DMS79 (cell line): Measurements from ENCODE around the gene ABCA9.
"Not testable (repeated sequence)": the region's sequence is repeated elsewhere in the genome, so short reads cannot be mapped to it uniquely, and the experiment has no call there.

Experiments used
- DNase-seq: peaks from one replicate; lab custom pipeline; 2025; lab: John Stamatoyannopoulos, UW

ABCA9 gene, protein sequence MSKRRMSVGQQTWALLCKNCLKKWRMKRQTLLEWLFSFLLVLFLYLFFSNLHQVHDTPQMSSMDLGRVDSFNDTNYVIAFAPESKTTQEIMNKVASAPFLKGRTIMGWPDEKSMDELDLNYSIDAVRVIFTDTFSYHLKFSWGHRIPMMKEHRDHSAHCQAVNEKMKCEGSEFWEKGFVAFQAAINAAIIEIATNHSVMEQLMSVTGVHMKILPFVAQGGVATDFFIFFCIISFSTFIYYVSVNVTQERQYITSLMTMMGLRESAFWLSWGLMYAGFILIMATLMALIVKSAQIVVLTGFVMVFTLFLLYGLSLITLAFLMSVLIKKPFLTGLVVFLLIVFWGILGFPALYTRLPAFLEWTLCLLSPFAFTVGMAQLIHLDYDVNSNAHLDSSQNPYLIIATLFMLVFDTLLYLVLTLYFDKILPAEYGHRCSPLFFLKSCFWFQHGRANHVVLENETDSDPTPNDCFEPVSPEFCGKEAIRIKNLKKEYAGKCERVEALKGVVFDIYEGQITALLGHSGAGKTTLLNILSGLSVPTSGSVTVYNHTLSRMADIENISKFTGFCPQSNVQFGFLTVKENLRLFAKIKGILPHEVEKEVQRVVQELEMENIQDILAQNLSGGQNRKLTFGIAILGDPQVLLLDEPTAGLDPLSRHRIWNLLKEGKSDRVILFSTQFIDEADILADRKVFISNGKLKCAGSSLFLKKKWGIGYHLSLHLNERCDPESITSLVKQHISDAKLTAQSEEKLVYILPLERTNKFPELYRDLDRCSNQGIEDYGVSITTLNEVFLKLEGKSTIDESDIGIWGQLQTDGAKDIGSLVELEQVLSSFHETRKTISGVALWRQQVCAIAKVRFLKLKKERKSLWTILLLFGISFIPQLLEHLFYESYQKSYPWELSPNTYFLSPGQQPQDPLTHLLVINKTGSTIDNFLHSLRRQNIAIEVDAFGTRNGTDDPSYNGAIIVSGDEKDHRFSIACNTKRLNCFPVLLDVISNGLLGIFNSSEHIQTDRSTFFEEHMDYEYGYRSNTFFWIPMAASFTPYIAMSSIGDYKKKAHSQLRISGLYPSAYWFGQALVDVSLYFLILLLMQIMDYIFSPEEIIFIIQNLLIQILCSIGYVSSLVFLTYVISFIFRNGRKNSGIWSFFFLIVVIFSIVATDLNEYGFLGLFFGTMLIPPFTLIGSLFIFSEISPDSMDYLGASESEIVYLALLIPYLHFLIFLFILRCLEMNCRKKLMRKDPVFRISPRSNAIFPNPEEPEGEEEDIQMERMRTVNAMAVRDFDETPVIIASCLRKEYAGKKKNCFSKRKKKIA (N-terminal part only)

DNA sequence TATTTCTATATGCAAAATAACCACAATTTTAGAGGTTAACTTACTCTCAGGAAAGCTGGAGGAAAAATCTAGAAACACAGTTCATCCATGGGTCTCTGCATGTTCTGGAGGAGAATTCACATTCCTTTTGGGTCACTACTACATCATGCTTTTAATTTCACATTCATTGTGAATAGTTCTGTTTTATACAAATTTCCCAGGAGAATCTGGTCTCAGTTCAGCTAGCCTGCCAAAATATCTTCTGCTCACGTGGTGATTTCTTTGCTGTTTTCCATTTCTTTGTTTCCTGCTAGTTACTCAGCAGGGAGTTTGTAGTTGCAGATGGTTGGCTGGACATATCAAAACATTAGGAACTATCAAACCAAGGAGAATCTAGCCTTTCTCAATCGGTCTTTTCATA, at the start of gene ABCA9:
Gene ABCA9, minus strand, starts transcription at position 106 of the 400 bp plus-strand sequence. CDS start 9,801 bp downstream, outside the sequence.
- no peak for DNase-seq

DNA sequence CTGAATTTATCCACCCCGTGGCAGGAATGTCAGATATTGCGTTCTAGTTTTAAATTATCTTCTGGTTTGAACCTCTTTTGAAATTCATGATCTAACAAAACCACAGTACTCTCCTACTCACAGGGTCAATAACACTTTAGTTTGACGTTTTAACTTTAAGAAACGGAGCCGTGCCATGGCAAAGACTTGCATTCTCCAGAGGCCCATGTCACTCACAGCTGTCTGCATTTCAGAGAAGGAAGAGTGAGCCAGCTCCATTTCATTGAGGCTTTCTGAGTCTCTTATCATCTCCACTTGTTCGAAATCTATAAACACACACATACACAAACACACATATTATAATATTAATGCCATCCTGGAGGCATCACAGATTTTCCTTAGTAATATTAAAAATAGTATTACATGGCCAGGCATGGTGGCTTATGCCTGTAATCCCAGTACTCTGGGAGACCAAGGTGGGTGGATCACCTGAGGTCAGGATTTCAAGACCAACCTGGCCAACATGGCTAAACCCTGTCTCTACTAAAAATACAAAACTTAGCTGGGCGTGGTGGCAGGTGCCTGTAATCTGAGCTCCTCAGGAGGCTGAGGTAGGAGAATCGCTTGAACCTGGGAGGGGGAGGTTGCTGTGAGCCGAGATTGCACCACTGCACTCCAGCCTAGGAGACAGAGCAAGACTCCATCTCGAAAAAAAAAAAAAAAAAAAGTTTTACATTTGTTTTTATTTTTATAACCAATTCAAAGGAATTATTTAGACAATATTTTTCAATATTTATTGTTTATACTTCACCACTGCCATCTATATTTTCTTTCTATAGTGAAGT, 45.4 kb upstream of the ABCA9 start:
- no peak for DNase-seq

DNA sequence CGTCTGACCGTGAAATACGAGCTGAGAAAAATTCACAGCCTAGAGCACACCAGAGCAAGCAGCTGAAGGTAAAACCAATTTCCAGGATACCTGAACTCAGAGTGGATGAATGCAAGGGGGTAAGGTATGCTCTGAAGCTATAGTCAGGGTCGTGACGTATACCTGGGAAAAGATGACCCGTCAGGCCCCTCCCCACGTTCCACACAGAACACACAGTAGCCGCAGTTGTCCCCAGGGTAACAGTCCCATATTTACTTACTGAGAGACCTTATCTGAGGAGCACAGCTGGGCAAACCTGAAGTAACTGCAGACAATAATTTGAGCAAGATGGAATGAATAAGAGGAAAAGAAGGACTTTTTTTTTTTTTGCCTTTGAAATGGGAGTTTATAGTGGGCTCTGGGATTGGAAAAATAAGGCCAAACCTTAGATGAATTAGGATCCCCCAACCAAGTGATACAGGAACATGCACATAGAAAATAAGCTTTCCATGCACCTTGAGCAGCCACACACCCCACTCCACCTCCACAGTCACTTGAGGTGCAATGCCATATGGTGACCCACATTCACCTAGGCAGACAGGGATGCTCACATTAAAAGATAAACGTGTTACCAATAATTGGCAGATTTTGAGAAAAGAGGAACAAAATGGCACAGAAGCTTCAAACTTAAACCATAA, 43.0 kb upstream of the ABCA9 start:
- no peak for DNase-seq

DNA sequence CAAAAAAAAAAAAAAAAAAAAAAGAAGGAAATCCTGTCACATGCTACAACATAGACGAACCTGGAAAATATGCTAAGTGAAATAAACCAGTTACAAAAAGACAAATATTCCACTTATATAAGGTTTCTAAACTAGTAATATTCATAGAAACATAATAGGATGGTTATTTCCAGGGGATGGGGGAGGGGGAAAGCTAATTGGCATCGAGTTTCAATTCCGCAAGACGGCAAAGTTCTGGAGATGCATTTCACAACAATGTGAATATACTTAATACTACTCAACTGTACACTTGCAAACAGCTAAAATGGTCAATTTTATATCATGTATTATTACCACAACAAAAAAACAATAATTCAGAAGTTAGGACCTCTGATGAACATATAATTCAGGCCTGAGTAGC, 37.9 kb upstream of the ABCA9 start:
- no peak for DNase-seq

DNA sequence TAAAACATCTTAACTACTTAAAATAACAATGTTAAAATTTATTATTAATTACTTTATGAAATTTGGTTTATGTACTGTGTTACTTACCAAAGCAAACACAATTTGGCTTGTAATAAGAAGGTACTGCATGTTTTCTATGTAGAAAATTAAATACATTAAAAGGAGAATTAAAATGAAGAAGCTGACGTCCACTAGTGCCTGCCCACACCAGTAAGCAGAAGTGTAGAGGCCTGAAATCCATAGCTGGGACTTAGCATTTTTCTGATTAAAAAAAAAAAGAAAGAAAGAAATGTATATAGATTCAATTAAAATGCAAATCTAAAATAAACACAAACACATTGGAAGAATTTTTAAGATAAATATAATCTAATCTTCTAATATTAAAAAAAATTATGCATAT, 35.8 kb upstream of the ABCA9 start:
- no peak for DNase-seq

DNA sequence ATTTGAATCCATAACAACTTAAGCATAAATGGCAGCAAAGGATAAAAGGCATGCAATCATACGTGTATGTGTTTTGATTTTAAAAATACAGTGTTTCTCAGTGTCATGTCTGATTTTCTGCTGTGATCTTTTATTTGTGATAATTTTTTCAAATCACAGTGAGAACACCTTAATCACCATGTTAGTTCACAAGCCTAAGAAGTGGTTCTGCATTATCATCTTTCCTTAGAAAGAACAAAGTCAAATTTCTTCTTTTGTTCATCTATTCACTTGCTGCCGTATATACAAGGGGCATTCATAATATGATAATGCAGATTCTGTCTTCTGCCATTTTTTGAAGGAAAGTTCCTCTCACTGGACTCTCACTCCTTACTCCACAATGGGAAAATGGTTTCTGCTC, 33.3 kb upstream of the ABCA9 start:
- DNase-seq: no peak

DNA sequence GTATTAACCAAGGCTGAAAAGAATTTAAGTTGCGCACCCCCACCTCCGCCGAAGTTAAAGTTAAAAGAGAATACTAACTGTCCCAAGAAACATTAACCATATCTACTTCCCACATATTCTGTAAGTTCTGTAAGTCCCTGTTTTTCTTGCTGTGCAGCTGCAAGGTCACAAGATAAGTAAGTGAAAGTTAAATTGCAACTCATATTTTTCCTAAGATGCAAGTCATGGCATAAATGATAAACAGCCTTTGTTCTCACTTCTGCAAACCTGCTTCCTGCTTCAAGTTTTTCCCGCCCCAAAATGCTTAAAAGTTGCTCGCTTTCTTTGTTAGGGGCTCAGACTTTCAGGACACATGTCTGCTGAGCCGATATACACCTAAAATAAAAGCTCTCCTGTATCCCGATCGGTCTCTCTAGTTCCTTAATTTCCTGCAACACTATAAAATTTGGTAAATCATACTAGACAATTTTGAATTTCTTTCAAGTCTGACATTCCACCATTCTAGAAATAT, 32.6 kb upstream of the ABCA9 start:
- DNase-seq: no peak

DNA sequence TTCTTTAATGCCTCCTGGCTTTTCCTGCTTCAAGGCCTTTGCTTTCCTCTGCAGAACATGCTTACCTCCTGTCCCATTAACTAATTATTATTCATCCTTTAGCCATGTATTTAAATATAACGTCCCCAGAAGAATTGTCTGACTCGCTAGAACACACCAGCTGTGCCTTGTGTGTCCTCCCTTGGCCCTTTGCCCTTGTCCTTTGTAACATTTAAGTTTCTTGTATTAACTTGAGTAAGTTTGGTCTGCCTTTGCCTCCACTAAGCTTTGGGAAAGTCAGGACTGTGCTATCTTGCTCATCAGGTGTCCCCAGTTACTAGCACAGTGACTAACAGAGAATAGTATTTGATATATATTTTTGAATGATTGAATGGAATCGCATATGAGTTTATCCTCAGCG, 29.6 kb upstream of the ABCA9 start:
- DNase-seq: no peak

DNA sequence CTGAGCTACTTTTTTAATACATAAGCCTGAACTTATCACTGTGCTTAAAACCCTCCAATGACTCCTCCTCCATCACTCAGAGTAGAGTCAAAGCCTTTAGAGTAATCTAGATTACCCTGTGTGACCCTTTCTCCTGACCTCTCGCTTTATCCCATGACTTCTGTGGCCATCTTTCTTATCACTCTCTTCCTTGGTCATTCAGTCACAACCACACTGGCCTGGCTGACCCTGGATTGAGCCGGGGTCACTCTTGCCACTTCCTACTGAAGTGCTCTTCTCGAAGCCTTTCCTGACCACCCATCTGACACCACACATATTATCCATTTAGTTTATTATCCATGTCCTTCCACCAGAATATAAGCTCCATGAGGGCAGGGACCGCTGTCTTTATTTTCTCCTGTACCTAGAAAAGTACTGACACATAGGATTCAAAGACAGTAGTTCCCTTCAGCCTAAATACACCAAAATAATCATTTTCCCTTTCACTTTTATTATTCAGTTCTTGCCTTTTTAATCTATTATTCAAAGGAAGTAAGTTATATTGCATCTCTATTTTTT, 28.0 kb upstream of the ABCA9 start:
- no peak for DNase-seq

DNA sequence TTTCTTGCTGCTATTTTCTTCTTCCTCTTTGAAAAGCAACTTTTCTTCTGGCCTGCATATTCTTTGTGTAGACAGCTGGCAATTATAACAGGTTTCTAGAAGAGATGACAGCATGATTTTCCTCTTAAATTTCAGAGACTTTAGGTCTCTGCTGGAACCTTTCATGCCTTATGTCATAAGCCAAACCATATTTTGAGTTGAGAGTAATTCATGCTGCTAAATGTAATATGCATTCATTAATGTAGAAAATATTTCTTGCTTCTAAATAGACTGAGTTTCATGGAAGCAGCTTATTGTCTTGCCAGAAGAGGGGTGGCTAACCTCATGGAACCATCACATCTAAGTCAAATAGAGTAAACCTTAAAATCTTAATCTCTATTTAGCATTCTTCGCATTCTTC, 25.9 kb upstream of the ABCA9 start:
- DNase-seq: no peak

DNA sequence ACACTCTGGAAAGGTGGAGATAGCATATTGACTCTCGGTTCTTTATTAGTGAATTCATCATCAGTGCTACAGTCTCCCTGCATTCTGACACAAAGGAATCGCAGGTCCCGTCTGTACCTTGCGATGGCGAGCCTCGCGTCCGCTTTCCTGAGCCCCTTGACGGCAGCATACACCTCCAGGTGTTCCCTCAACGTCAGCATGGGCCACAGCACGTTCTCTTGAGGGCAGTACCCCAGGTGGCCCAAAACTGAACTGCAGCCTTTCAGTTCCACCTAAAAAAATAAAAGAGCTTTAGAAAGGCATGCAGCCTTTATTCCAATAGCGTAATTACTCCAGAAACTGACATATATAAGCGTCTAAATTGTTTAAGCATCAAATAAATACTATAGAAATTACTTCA, 24.2 kb upstream of the ABCA9 start:
- DNase-seq: no peak

DNA sequence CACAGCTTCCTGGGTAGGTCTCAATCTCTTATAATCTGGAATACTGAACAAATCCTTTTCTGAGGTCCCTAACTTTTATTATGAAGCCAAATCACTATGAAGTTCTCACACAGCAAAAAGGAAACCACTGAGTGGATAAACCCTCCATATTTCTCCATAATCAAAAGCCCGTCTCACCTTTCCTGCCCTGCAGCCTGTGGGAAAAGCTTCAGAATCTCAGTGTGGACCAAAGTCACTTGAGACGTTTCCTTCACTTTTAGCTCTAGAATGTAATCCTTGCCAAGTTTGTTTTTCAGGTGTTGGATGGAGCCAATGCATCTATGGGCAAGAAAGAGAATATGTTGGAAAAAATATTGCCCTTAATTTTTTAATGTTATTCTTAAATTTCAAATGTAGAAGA, 22.0 kb upstream of the ABCA9 start:
- no peak for DNase-seq

DNA sequence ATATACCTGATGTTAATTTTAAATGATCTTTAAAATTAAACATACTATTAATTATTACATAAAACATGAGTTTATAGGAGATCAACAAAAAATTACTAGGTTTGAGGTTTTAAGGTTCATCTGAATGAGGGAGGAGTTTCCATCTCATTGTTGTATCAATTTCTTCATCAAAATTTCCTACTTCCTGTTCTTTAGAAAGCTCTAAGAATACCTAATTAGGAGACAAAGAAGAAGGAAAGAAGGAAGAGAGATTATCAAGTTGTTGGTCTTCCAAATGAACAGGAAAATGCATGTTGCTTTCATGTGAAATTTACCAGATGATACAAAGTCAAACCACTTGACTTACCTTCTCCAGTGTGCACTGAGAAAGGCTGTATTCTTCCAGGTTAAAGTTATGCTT, 18.1 kb upstream of the ABCA9 start:
- DNase-seq: no peak

DNA sequence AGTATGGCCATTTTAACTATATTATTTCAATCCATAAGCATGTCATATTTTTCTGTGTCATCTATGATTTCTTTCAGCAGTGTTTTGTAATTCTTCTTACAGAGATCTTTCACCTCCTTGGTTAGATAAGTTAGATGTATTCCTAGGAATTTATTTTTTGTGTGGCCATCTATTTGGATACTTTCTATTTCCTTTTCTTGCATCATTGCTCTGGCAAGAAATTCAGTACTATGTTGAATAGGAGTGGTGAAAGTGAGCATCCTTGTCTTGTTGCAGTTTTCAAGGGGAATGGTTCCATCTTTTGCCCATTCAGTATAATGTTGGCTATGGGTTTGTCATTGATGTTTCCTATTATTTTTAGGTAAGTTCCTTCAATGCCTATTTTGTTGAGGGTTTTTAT, 15.1 kb upstream of the ABCA9 start:
- no peak for DNase-seq

DNA sequence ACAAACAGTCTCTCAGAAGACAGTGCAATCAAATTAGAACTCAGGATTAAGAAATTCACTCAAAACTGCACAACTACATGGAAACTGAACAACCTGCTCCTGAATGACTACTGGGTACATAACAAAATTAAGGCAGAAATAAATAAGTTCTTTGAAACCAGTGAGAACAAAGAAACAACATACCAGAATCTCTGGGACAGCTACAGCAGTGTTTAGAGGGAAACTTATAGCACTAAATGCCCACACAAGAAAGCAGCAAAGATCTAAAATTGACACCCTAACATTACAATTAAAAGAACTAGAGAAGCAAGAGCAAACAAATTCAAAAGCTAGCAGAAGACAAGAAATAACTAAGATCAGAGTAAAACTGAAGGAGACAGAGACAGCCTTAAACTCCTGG, 12.7 kb upstream of the ABCA9 start:
- DNase-seq: not testable (repeated sequence)

DNA sequence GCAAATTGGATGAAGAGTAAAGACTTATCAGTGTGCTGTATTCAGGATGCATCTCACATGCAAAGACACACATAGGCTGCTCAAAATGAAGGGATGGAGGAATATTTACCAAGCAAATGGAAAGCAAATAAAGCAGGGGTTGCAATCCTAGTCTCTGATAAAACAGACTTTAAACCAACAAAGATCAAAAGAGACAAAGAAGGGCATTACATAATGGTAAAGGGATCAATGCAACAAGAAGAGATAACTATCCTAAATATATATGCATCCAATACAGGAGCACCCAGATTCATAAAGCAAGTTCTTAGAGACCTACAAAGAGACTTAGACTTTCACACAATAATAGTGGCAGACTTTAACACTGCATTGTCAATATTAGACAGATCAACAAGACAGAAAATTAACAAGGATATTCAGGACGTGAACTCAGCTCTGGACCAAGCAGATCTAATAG, 12.1 kb upstream of the ABCA9 start:
- DNase-seq: not testable (repeated sequence)

DNA sequence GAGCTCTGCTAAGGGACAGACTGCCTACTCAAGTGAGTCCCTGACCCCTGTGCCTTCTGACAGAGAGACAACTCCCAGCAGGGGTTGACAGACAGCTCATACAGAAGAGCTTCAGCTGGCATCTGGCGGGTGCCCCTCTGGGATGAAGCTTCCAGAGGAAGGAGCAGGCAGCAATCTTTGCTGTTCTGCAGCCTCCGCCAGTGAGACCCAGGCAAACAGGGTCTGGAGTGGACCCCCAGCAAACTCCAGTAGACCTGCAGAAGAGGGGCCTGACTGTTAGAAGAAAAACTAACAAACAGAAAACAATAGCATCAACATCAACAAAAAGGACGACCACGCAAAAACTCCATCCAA, 10.5 kb upstream of the ABCA9 start:
- not testable (repeated sequence) for DNase-seq

DNA sequence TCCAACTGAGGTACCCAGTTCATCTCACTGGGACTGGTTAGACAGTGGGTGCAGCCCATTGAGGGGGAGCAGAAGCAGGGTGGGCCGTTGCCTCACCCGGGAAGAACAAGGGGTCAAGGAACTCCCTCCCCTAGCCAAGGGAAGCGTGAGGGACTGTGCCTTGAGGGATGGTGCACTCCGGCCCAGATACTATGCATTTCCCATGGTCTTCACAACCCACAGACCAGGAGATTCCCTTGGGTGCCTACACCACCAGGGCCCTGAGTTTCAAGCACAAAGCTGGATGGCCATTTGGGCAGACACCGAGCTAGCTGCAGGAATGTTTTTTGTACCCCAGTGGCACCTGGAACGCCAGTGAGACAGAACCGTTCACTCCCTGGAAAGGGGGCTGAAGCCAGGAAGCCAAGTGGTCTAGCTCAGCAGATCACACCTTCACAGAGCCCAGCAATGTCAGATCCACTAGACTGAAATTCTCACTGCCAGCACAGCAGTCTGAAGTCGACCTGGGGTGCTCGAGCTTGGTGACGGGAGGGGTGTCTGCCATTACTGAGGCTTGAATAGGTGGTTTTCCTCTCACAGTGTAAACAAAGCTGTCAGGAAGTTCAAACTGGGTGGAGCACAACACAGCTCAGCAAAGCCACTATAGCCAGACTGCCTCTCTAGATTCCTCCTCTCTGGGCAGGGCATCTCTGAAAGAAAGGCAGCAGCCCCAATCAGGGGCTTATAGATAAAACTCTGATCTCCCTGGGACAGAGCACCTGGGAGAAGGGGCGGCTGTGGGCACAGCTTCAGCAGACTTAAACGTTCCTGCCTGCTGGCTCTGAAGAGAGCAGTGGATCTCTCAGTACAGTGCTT, 9.9 kb upstream of the ABCA9 start:
- DNase-seq: not testable (repeated sequence)

DNA sequence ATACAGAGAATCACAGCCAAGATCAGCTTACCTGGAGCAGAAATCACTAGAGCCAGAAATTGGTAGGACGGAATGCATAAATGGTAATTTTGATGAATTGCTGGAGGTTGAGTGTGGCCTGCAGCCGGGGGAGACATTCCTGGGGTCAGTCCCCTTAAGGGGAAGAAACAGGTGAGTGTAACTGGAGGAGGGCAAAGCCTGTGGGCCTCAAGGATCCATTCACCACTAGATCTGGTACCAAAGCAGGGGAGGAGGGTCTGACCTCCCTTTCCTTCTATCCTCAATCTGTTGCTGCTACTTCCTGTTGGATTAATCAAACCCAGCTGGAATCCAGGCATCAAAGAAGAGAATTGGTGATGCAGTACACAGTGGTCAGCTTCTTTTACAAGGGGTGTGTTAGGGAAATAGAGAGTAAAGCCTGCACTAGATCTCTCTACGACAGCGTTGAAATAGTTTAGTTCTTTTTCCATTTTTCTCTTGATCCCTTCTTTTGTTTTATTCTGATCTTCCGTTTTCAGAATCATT, 8.6 kb upstream of the ABCA9 start:
- DNase-seq: no peak
